NCI-H345 treated with DMSO at 0.1 percent for 48 hours (cell line): ENCODE data around the gene INHBE.
"Not testable (repeated sequence)": the region's sequence is repeated elsewhere in the genome, so short reads cannot be mapped to it uniquely, and the experiment has no call there.

Experiments
- DNase-seq: peaks from one replicate; lab custom pipeline; 2025; ENCODE audit not compliant: unreplicated experiment; lab: John Stamatoyannopoulos, UW

The INHBE gene

DNA sequence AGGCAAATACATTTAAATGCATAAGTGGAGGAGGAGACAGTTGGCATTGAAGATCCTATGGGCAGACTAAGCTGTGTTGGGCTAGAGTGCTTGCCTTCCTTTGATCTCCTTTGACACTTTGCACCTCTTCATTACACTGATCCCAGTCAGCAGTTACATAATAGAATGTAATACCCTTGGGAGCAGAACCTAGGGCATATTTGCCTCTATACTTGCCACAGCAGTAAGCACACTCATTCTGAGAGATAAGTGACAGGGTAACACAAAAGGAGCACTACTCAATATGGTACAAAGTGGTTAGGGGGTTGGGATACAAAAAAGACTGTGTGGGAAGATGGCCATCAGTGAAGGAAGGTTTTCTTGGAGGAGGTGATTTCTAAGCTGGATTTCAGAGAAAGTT is 41.7 kb downstream of the INHBE start:
- no peak for DNase-seq

DNA sequence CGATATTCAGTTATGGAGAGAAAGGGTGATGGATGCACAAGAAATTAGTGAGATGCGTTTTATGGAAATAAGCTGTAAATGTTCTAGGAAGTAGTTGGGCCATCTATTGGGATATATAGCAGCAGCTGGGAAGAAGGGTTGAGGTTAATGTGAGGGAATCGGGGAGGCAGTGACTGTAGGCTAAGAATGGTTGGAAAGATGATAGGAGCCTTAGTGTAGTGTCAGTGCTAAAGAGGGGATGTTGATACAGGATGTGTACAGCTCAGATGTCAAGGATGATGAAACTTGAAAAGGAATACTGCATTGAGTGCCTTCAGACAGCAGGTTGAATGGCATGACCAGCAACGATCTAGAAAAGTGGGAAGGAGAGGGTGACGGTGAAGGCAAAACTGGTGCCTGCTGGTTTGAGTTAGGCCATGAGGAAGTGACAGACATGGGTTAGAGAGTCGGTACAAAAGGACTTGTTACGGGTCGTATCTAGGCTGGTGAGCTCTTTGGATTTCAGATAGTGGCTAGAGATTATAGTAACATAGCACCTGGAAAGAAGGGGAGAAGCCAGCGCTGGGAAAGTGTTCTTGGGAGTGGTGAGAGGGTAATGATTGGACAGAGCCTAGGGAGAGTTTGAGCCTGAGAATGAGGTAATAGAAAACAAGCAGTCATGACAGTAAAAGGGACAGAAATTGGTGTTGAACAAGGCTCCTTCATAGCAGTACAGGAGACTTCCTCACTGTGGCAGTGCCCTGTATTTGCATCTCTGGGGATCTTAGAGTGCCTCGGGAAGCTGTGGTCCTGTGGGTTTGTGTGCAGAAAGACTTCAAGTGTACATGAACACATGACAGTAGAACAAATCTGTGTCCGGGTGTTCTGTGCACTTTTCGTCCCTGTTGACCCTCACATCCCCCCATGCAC is 42.4 kb downstream of the INHBE start:
- DNase-seq = no peak

DNA sequence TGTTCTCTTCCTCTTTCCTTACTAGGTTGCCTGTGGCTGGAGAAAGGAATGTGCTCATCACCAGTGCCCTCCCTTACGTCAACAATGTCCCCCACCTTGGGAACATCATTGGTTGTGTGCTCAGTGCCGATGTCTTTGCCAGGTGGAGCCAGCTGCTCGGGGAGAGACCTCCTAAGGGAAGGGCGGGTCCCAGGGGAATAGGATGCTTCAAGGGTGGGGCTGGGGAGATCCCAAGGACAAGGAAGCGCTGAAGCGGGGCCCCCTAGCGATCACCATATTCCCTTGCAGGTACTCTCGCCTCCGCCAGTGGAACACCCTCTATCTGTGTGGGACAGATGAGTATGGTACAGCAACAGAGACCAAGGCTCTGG is 43.0 kb downstream of the INHBE start:
- DNase-seq = no peak

DNA sequence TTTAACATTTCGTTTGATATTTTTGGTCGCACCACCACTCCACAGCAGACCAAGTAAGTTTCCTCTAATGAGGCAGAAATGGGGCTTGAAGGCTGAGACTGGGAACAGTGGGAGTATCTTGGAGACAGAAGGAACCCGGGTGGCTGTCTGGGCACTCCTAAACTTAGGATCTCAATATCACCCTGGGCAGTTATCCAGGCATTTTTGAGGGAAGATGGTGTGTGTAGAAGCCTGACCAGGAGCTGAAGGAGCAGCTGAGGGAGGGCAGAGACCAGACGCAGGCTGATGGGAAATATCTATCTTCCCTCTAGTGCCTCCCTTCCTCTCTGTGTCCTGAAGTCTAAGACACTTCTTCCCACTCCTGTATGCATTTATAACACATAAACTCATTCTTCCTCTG is 43.5 kb downstream of the INHBE start:
- DNase-seq = no peak

DNA sequence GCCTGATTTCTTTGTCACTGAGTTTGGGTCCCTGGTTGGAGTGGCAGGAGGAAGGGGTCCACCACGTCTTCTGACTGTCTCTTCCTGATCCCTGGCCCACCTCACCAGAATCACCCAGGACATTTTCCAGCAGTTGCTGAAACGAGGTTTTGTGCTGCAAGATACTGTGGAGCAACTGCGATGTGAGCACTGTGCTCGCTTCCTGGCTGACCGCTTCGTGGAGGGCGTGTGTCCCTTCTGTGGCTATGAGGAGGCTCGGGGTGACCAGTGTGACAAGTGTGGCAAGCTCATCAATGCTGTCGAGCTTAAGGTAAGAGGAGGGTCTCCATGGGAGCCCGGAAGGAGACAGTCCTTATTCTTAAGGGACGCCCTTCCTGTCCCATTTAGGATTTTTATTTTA is 45.1 kb downstream of the INHBE start:
- no peak for DNase-seq

DNA sequence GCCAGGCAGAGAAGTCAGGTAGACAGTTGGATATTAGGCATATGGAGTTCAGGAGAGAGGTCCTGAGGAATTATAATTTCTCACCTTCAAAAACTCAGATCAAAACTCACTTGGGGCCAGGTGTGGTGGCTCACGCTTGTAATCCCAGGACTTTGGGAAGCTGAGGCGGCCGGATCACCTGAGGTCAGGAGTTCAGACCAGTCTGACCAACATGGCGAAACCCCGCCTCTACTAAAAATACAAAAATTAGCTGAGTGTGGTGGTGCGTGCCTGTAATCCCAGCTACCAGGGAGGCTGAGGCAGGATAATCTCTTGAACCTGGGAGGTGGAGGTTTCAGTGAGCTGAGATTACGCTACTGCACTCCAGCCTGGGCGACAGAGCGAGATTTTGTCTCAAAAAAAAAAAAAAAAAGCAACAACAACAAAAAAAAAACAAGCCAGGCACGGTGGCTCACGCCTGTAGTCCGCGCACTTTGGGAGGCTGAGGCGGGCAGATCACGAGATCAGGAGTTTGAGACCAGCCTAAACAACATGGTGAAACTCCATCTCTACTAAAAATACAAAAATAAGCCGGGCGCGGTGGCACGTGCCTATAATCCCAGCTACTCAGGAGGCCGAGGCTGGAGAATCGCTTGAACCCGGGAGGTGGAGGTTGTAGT is 47.3 kb downstream of the INHBE start:
- not testable (repeated sequence) for DNase-seq

DNA sequence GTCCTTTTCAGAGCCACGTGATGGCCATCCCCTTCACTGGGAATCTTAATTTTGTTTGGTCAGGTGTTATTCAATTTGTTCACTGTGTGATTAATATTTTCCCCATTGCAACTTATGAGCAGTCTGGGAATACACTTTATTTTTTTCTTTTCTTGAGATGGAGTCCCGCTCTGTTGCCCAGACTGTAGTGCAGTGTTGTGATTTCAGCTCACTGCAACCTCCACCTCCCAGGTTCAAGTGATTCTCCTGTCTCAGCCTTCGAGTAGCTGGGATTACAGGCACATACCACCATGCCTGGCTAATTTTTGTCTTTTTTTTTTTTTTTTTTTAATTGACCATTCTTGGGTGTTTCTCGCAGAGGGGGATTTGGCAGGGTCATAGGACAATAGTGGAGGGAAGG is 51.4 kb downstream of the INHBE start:
- DNase-seq = not testable (repeated sequence)
